Chondrocyte (in vitro differentiated cells): Measurements from ENCODE around the gene CHST3. TPM values are rescaled to one million over a fixed set of nuclear protein-coding genes. Genes with fewer than 3 reads are reported as not detected.

Experiments
- DNase-seq: peaks from one replicate; pipeline ENCODE4 v3.0.0; 2021; ENCODE audit warnings: mixed read lengths, low spot score
- H3K27ac Mint-ChIP-seq: one replicate; pipeline ENCODE4 v1.8.0; 2021; ENCODE audit warnings: mild to moderate bottlenecking, moderate library complexity, mixed read lengths; ENCODE audit not compliant: unreplicated experiment
- H3K27me3 Mint-ChIP-seq: 2 replicates; pipeline ENCODE4 v1.8.0; 2021; ENCODE audit warnings: low read depth, mixed read lengths
- H3K36me3 Mint-ChIP-seq: 2 replicates; pipeline ENCODE4 v1.8.0; 2021; ENCODE audit warnings: low read depth, mixed read lengths
- H3K4me1 Mint-ChIP-seq: 2 replicates; pipeline ENCODE4 v1.8.0; 2021; ENCODE audit warnings: low read depth, mild to moderate bottlenecking, mixed read lengths
- H3K4me3 Mint-ChIP-seq: one replicate; pipeline ENCODE4 v1.8.0; 2021; ENCODE audit warnings: mild to moderate bottlenecking, moderate library complexity, mixed read lengths; ENCODE audit not compliant: unreplicated experiment
- H3K9me3 Mint-ChIP-seq: 2 replicates; pipeline ENCODE4 v1.8.0; 2021; ENCODE audit warnings: low read depth, mixed read lengths
- CTCF ChIP-seq: fragments of 200-600 bp; sonication (generic); IDR thresholded peaks from 2 replicates; pipeline ENCODE4 v1.5.0; 2021; ENCODE audit warnings: antibody characterized with exemption, mild to moderate bottlenecking, moderate library complexity
- total RNA-seq: library from RNA; stranded (reverse); gene quantifications from 3 replicates; pipeline ENCODE4 v1.2.1, GENCODE V29; 2021

Gene CHST3
- total RNA-seq, 1 donor from 2014 or later: 63.2 TPM

GRCh38 chr10:72049472-72049871 lies 85.3 kb downstream of the CHST3 start:
- H3K4me3 Mint-ChIP-seq: no peak overlapping the region
- H3K27me3 Mint-ChIP-seq: no peaks in the 10 kb centered on the region
- H3K36me3 Mint-ChIP-seq: no peaks in the 10 kb centered on the region
- no peak overlapping the region for H3K27ac Mint-ChIP-seq
- peaks cover 15% of the 10 kb centered on the region for H3K9me3 Mint-ChIP-seq
- no peak for DNase-seq
- peaks cover 12% of the 10 kb centered on the region for H3K4me1 Mint-ChIP-seq
- TF ChIP-seq CTCF: no peak

GRCh38 chr10:72049969-72050781 lies 86.0 kb downstream of the CHST3 start:
- DNase-seq: no peak
- H3K27me3 Mint-ChIP-seq: no peaks in the 10 kb centered on the region
- H3K4me3 Mint-ChIP-seq: no peak overlapping the region
- no peak overlapping the region for H3K27ac Mint-ChIP-seq
- peaks cover 15% of the 10 kb centered on the region for H3K9me3 Mint-ChIP-seq
- TF ChIP-seq CTCF: no peak
- H3K36me3 Mint-ChIP-seq: no peaks in the 10 kb centered on the region
- peaks cover 7% of the 10 kb centered on the region for H3K4me1 Mint-ChIP-seq

- DNase-seq: no peak
- Mint-ChIP-seq H3K9me3 (peaks cover 14% of the 10 kb centered on the region), H3K4me3 (no peak overlapping the region), H3K27ac (no peak overlapping the region), H3K27me3 (no peaks in the 10 kb centered on the region), H3K36me3 (no peaks in the 10 kb centered on the region), H3K4me1 (peaks cover 7% of the 10 kb centered on the region)
- no peak for TF ChIP-seq CTCF
Observed at GRCh38 chr10:72050873-72051272, 86.7 kb downstream of the CHST3 start.

- no peak overlapping the region for H3K4me3 Mint-ChIP-seq
- no peak for DNase-seq
- no peak overlapping the region for H3K27ac Mint-ChIP-seq
- H3K27me3 Mint-ChIP-seq: no peaks in the 10 kb centered on the region
- TF ChIP-seq CTCF: no peak
- peaks cover 6% of the 10 kb centered on the region for H3K9me3 Mint-ChIP-seq
- peaks cover 2% of the 10 kb centered on the region for H3K4me1 Mint-ChIP-seq
- no peaks in the 10 kb centered on the region for H3K36me3 Mint-ChIP-seq
Observed at GRCh38 chr10:72053690-72054089, 89.5 kb downstream of the CHST3 start.

GRCh38 chr10:72056113-72056512 lies 91.9 kb downstream of the CHST3 start:
- DNase-seq: no peak
- Mint-ChIP-seq H3K4me1 (peaks cover 12% of the 10 kb centered on the region), H3K4me3 (no peak overlapping the region), H3K27me3 (peaks cover 5% of the 10 kb centered on the region), H3K36me3 (no peaks in the 10 kb centered on the region), H3K9me3 (no peaks in the 10 kb centered on the region), H3K27ac (no peak overlapping the region)
- no peak for TF ChIP-seq CTCF
